HL-60 (cell line): ENCODE measurements around the gene IL4.

Source experiments
- CTCF ChIP-seq: IDR thresholded peaks from one replicate; pipeline ENCODE4 v1.5.1; 2011; ENCODE audit warnings: low read length, control low read depth, inconsistent platforms; ENCODE audit not compliant: insufficient read depth
- GABPA ChIP-seq: IDR thresholded peaks from 2 replicates; pipeline ENCODE4 v1.6.1; 2012; ENCODE audit warnings: low read depth
- POLR2AphosphoS5 ChIP-seq: IDR thresholded peaks from 2 replicates; pipeline ENCODE4 v1.6.1; 2012; ENCODE audit warnings: low read depth
- REST ChIP-seq: IDR thresholded peaks from 2 replicates; pipeline ENCODE4 v1.6.1; 2012; ENCODE audit warnings: low read depth; ENCODE audit not compliant: insufficient replicate concordance
- SPI1 ChIP-seq: IDR thresholded peaks from 2 replicates; pipeline ENCODE4 v1.6.1; 2012; ENCODE audit warnings: low read depth, mild to moderate bottlenecking, borderline replicate concordance

- TF ChIP-seq CTCF (no peak), SPI1 (no peak), POLR2AphosphoS5 (no peak), GABPA (no peak), REST (no peak)
These were observed 5.4 kb downstream of the IL4 start for GRCh38 chr5:132679166-132679565.
